ENCODE data around the gene S100A4.
"Not testable (repeated sequence)": the region's sequence is repeated elsewhere in the genome, so short reads cannot be mapped to it uniquely, and the experiment has no call there.

S100A4 gene

DNA sequence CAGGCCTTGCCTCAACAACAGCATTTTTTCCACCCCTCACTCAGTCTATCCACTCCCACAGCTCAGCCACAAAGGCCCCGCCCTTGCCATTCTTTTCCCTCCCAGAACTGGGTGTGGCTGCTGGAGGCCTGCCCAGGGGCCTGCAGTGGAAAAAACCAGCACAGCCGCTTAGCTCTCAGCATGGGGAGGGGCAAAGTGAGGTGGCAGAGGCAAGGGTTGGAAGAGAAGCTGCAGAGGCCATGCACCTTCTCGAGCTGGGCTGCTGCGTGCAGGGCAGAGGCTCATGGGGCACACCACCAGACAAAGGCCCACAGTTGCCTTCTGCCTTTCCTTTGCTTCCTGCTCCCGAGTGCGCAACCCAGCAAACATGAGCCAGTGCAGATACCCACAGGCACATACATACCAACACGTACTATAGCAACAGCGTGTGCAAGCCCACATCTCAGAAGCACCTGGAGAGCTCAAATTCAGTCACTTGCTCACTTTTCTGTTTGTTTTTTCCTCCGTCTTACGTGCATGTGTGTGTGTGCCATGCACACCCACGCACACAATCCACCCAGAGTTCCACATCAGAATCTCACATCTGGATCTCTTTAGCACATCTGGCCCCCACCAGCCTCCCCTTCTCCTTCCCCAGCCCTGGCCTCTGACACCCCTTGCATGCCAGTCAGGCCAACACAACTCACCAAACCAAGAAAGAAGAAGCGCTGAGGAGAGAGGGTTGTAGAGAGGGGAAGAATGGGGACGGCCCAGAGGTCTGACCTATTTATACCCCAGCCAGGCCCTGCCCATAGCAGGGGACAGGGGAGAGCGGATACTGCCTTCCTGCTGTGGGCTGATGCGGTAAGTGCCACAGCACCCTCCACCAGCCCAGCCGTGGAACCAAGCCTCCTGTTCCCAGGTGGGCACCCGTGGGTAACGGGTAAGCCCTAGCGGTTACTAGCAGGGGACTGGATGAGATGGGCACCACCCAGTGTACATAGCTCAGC, at the start of gene S100A4:
Gene S100A4 (minus strand): TSS at position 740 of the 989 bp plus-strand sequence. CDS start 1,012 bp downstream, outside the sequence.
- DNase-seq (ENCODE audit: low read depth in 2 of 2) = peak; percentile 89 to 90

DNA sequence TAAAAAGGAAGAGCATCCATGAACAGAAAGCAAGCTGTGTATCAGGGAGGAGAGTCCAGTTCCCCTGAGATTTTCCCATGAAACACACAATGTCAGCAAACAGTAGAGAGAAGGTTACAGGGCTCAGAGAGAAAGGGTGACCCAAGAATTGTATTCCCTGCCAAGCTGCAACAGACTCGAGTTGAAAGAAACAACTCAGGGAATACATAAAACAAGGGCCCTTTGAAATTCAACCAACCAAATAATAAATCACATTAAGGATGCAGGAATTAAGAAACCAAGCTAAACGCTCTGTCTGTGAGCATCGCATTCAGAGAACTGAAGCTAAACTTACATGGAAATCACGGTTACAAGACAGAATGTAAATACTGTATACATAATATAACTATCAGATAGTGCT, 47.1 kb upstream of the S100A4 start:
- no peak for DNase-seq (ENCODE audit: low read depth in 2 of 2)

DNA sequence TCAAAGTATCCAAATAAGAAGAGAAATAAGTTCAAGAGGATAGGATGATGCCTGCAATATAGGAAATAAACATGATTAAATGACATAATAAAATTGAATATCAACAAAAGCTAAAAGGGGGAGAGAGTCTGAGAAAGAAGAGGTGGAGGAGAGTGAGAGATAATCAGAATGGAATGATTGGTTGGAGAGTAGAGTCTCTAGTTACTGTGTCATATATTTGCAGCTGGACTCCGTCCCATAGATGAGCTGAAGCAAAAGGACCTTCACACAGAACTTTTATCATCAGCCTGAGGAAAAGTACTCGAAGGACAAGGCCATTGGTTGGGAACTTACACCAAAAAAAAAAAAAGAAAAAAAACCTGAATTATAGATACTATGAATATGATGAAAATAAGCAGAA, 42.9 kb upstream of the S100A4 start:
- DNase-seq (ENCODE audit: low read depth in 2 of 2) = no peak

DNA sequence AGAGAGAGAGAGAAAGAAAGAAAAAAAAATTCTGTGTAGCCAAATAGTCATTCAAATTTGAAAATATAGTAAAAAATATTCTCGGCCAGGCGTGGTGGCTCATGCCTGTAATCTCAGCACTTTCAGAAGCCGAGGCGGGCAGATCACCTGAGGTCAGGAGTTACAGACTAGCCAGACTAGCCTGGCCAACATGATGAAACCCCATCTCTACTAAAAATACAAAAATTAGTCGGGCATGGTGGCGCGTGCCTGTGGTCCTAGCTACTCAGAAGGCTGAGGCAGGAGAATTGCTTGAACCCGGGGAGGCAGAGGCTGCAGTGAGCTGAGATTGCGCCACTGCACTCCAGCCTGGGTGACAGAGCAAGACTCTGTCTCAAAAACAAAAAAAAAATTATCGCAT, 42.4 kb upstream of the S100A4 start:
- not testable (repeated sequence) for DNase-seq (ENCODE audit: low read depth in 2 of 2)

DNA sequence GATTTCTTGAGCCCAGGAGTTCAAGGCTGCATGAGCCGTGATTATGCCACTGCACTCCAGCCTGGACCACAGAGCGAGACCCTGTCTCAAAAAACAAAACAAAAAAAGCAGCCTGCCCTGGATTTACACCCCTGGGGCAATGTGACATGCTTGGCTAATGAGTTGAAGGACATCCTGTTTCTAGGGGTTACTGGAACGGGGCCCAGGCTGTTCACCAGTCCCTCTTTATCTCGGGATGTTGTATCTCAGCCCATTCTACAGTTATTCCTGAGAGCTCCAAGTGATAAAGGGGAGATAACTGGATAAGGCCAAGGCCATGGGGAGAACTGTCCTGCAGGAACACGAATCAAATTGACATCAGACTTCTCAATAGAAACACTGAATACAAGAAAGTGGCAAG, 41.7 kb upstream of the S100A4 start:
- DNase-seq (ENCODE audit: low read depth in 2 of 2) = no peak

DNA sequence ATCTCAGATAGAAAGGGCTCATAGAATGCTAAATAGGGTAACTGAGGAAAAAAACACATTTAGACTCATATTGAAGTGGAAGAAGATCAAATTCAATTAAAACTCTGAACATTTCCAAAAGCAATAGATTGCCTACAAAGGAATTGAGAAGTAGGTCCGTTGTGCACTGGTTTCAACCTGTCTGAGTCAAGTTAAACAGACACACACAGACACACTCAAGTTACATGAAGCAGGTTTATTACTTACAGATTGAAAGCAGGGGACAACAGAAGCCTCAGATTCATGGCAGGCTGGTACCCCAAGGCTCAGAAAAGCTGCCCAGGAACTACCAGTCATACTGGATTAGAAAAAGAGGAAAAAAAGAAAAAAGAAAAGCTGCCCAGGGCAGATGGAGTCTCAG, 40.7 kb upstream of the S100A4 start:
- DNase-seq (ENCODE audit: low read depth in 2 of 2) = no peak

DNA sequence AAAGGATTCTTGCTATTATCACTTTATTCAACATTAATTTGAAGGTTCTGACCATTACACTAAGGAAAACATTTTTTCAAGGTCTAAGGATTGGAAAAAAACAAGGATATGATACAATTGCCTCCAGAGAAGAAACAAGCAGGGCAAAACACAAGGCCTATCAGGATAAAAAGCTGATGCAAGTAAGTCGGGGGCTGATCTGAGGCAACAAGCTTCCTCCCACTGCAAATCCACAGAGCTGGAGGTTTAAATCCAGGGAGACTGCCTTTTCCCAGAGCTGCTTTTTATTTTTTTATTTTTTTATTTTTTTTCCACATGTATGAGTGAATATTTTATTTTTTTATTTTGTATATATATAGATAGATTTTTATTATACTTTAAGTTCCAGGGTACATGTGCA, 39.4 kb upstream of the S100A4 start:
- DNase-seq (ENCODE audit: low read depth in 2 of 2) = no peak

- DNase-seq (ENCODE audit: low read depth in 2 of 2) = no peak
Observed at GRCh38 chr1:153583976-153584375, 38.4 kb upstream of the S100A4 start.

- DNase-seq (ENCODE audit: low read depth in 2 of 2) = not testable (repeated sequence)
Observed at GRCh38 chr1:153583514-153583913, 37.9 kb upstream of the S100A4 start.

GRCh38 chr1:153582836-153583235, 37.2 kb upstream of the S100A4 start:
- not testable (repeated sequence) for DNase-seq (ENCODE audit: low read depth in 2 of 2)

DNA sequence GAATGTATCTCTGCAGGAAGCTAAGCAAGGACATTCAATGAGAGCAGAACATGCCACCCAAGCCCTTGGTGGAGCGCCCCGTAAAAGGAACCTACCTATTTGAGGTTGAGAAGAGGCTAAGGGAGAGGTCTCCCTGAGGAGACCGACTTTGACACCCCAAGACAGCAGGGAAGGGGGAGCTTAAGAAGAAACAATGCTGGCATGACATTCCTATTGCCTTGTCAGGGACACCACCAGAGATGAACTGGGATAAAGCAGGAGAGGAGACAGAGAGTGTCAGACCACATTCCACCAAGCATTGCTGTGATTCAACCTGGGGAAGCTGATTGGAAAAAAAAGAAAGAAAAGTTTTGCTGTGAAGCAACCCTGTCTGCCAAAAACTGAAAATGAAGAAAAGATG, 33.3 kb upstream of the S100A4 start:
- no peak for DNase-seq (ENCODE audit: low read depth in 2 of 2)

DNA sequence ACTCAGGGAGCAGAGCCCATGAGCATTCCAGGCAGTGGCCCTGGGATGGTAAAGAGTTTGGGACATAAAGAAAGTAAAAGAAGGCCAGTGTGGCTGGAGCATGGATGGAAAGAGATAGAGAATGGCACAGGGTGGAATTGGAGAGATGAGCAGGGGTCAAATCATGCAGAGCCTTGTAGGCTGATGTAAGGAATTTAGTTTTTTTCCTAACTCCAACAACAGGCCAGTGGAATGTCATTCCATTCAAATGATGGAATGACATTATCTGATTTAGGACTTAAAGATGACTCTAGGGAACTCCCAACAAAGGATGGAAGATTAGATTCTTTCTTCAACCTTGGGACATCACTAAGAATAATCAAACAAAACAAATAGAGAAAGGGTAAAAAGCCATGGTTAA, 32.9 kb upstream of the S100A4 start:
- no peak for DNase-seq (ENCODE audit: low read depth in 2 of 2)

DNA sequence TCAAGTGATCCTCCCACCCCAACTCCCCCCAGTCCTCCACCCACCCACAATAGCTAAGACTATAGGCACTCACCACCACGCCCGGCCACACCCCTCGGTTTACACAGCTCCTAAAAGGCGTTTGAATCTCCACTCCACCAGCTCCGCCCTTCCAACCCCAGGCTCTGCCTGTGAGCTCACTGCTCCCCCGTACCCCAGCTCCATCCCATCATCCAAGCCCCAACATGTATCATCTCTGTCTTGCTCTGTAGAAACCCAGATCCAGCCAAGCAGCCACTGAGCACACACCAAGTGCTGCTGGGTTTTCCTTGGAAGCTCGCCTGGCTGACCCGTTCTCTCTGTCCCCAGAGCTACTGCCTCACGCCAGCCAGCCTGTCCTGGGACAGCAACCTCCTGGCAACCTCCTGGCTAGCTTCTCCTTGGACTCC, 32.0 kb upstream of the S100A4 start:
- DNase-seq (ENCODE audit: low read depth in 2 of 2) = no peak

- no peak for DNase-seq (ENCODE audit: low read depth in 2 of 2)
Observed at GRCh38 chr1:153577138-153577537, 31.5 kb upstream of the S100A4 start.

DNA sequence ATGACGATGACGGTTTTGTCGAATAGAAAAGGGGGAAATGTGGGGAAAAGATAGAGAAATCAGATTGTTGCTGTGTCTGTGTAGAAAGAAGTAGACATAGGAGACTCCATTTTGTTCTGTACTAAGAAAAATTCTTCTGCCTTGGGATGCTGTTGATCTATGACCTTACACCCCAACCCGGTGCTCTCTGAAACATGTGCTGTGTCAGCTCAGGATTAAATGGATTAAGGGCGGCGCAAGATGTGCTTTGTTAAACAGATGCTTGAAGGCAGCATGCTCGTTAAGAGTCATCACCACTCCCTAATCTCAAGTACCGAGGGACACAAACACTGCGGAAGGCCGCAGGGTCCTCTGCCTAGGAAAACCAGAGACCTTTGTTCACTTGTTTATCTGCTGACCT, 29.9 kb upstream of the S100A4 start:
- DNase-seq (ENCODE audit: low read depth in 2 of 2) = not testable (repeated sequence)

- DNase-seq (ENCODE audit: low read depth in 2 of 2) = not testable (repeated sequence)
Observed at GRCh38 chr1:153575081-153575491, 29.5 kb upstream of the S100A4 start.

DNA sequence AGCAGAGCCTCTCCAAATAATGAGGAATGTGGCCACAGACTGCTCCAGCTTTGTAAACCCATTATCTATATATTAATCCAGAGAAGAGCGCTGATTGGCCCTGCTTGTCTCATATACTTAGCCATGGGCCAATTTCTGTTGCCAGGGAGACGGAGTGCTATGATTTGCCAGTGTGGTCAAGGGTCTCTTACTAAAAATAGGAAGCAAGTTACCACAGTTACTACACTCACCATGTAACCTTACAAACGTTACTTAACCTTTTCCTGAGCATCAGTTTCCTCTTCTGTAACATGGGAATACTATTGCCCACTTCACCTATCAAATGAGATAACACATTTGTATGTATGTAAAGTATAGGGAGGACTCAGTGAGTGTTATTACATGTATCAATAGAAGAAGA, 27.7 kb upstream of the S100A4 start:
- no peak for DNase-seq (ENCODE audit: low read depth in 2 of 2)

DNA sequence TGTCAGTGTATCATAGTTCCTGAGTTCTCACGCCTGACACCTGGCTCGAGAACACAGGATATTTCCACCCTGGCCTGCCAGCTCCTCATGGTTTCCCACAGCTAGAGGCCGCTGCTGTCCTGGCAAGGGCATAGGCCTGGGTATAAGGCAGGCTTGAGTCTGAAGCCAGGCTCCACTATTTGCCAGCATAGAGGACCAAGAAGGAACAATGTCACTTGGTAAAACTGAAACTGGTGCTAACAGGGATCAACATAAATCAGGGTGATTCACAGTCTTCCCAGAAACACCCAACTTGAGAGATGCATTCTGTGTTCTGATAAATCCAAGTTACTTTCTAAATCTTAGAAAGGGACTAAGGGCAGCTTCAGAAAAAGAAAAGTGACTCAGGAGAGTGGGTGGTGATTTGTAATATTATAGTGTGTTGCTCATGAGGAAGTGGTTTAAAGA, 27.0 kb upstream of the S100A4 start:
- DNase-seq (ENCODE audit: low read depth in 2 of 2) = peak in 1 of 2 donors; percentile 45

DNA sequence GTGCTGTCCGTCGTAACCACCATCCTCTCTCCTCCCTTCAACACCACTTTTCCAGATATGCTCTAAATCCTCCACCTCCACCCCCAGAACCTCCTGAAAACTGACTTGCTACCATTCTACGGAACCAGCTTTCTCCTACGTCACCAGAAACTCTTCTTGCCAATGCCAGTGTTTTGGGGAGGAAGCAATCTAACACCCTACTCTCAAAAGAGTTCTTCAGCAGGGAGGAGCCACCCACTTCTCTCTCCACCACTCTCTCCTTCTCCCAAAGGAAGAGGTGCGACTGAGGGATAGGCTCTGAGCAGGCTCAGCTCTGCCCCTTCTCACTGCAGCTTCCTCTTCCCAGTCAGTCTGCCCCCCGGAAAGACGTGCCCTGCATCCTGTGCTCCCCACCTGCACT, 26.1 kb upstream of the S100A4 start:
- DNase-seq (ENCODE audit: low read depth in 2 of 2) = no peak

DNA sequence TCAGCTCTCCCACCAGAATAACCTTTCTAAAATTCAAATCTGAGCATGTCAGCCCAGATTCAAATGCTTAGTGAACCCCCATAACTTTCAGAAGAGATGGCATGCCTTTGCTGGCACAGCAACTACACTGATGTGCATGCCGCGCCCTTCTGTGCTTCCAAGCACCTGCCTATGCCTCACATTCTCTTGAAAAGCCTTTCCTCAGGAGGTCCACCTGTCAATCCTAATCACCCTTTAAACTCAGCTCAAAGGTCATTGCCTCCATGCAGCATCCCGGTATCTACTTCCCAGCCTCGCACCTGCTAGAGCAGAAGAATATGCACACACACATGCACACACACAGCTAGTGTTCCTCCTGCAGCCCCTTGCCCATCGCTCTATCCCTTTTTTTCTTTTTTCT, 25.3 kb upstream of the S100A4 start:
- no peak for DNase-seq (ENCODE audit: low read depth in 2 of 2)

DNA sequence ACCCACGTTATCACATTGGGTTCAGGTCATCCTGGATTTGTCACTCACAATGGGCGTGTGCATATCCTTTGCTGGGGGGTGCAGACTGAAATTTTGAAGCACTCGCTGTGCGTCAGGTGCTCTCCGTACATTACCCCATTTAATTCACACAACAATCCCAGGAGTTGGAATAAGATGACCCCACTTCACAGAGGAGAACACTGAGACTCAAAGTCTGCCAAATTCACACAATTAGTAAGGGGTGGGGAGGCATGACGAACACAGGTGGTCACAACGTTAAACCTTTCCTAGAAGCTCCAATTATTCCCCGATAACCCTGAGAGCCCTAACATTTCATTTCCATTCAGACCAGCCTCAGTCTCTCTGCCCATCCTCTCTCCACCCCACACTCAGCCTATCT, 23.9 kb upstream of the S100A4 start:
- DNase-seq (ENCODE audit: low read depth in 2 of 2) = no peak

GRCh38 chr1:153568367-153569099, 22.9 kb upstream of the S100A4 start:
- DNase-seq (ENCODE audit: low read depth in 2 of 2) = peak; percentile 70 to 86

Data from activated CD4-positive, alpha-beta T cell treated with anti-CD3 and anti-CD28 coated beads for 24 hours (primary cell).